Smooth muscle cell of the brain vasculature (primary cell): ENCODE results near the gene ITSN1.

ENCODE experiments used
- DNase-seq: peaks from one replicate; pipeline ENCODE4 v3.0.0-alpha.2; 2012; ENCODE audit warnings: low read depth, low spot score

ITSN1 gene

GRCh38 chr21:33680870-33681269 is 38.6 kb downstream of the ITSN1 start:
- no peak for DNase-seq

- DNase-seq, result no peak
Measured at GRCh38 chr21:33682992-33683627, 40.8 kb downstream of the ITSN1 start.

GRCh38 chr21:33684068-33684467 is 41.8 kb downstream of the ITSN1 start:
- no peak for DNase-seq

GRCh38 chr21:33684923-33685560 is 42.7 kb downstream of the ITSN1 start:
- DNase-seq, result no peak

- DNase-seq, result no peak
Measured at GRCh38 chr21:33685613-33686197, 43.4 kb downstream of the ITSN1 start.

- DNase-seq, result no peak
Measured at GRCh38 chr21:33686386-33686785, 44.1 kb downstream of the ITSN1 start.

GRCh38 chr21:33687634-33688033 is 45.3 kb downstream of the ITSN1 start:
- DNase-seq, result no peak

- DNase-seq, result no peak
Measured at GRCh38 chr21:33688353-33688752, 46.1 kb downstream of the ITSN1 start.

GRCh38 chr21:33690874-33691273 is 48.6 kb downstream of the ITSN1 start:
- no peak for DNase-seq

- no peak for DNase-seq
Measured at GRCh38 chr21:33691945-33692603, 49.8 kb downstream of the ITSN1 start.

GRCh38 chr21:33695813-33696212 is 53.5 kb downstream of the ITSN1 start:
- no peak for DNase-seq

GRCh38 chr21:33696465-33696864 is 54.2 kb downstream of the ITSN1 start:
- DNase-seq, result no peak

GRCh38 chr21:33698087-33698860 is 56.0 kb downstream of the ITSN1 start:
- DNase-seq, result no peak

GRCh38 chr21:33699277-33699676 is 57.0 kb downstream of the ITSN1 start:
- DNase-seq, result no peak

GRCh38 chr21:33700491-33700890 is 58.2 kb downstream of the ITSN1 start:
- DNase-seq, result no peak

GRCh38 chr21:33703750-33704606 is 61.7 kb downstream of the ITSN1 start:
- DNase-seq, result no peak

GRCh38 chr21:33707846-33708245 is 65.5 kb downstream of the ITSN1 start:
- no peak for DNase-seq

GRCh38 chr21:33708874-33709273 is 66.6 kb downstream of the ITSN1 start:
- no peak for DNase-seq

- no peak for DNase-seq
Measured at GRCh38 chr21:33712022-33712803, 69.9 kb downstream of the ITSN1 start.

- DNase-seq, result no peak
Measured at GRCh38 chr21:33721081-33721480, 78.8 kb downstream of the ITSN1 start.
